Osteoblast (primary cell): ENCODE data around the gene CRIP2. TPM values are rescaled to one million over a fixed set of nuclear protein-coding genes. Genes with fewer than 3 reads are reported as not detected.

Experiments used
- DNase-seq: peaks from one replicate; pipeline ENCODE4 v3.0.0; 2011; ENCODE audit warnings: low spot score, mixed read lengths; ENCODE audit not compliant: insufficient read length; ENCODE audit errors: missing footprints
- H2AFZ ChIP-seq: 2 replicates; pipeline ENCODE4 v1.6.0; 2011; ENCODE audit warnings: mild to moderate bottlenecking, low read length
- H3K27ac ChIP-seq: 2 replicates; pipeline ENCODE4 v1.5.1; 2011; ENCODE audit warnings: mild to moderate bottlenecking, low read depth, low read length, moderate library complexity
- H3K27me3 ChIP-seq: 2 replicates; pipeline ENCODE4 v1.6.0; 2012; ENCODE audit warnings: mild to moderate bottlenecking, control low read depth, inconsistent platforms, low read length, moderate library complexity; ENCODE audit not compliant: insufficient read depth
- H3K36me3 ChIP-seq: 2 replicates; pipeline ENCODE4 v1.5.1; 2011; ENCODE audit warnings: mild to moderate bottlenecking, low read length, control low read depth, moderate library complexity; ENCODE audit not compliant: insufficient read depth
- H3K4me1 ChIP-seq: 2 replicates; pipeline ENCODE4 v1.5.1; 2011; ENCODE audit warnings: mild to moderate bottlenecking, low read length, control low read depth, moderate library complexity; ENCODE audit not compliant: insufficient read depth
- H3K4me2 ChIP-seq: 2 replicates; pipeline ENCODE4 v1.6.0; 2011; ENCODE audit warnings: mild to moderate bottlenecking, low read length; ENCODE audit not compliant: insufficient read depth
- H3K4me3 ChIP-seq: fragments of 200-600 bp; sonication (generic); 3 replicates; pipeline ENCODE4 v1.5.1; 2012; ENCODE audit warnings: mild to moderate bottlenecking, low read length, inconsistent platforms; ENCODE audit not compliant: insufficient read depth
- H3K79me2 ChIP-seq: 2 replicates; pipeline ENCODE4 v1.6.0; 2012; ENCODE audit warnings: mild to moderate bottlenecking, low read length, control low read depth, inconsistent platforms; ENCODE audit not compliant: insufficient read depth
- H3K9me3 ChIP-seq: 2 replicates; pipeline ENCODE4 v1.5.1; 2011; ENCODE audit warnings: low read depth, low read length, control low read depth
- H4K20me1 ChIP-seq: 2 replicates; pipeline ENCODE4 v1.6.0; 2012; ENCODE audit warnings: mild to moderate bottlenecking, low read length, control low read depth; ENCODE audit not compliant: insufficient read depth
- total RNA-seq: library from RNA; depleted of rRNA; stranded (reverse); fragments of >200 nt; gene quantifications from 2 replicates; pipeline ENCODE4 v1.2.3, GENCODE V29; 2012
- TF ChIP-seq, protein P1 (sequence below): IDR thresholded peaks from 2 replicates; pipeline ENCODE4 v1.5.1; 2011; ENCODE audit warnings: mild to moderate bottlenecking, low read depth, low read length, moderate library complexity; ENCODE audit errors: extremely low read depth

The CRIP2 gene
- total RNA-seq, 1 donor = 43.8 TPM

DNA sequence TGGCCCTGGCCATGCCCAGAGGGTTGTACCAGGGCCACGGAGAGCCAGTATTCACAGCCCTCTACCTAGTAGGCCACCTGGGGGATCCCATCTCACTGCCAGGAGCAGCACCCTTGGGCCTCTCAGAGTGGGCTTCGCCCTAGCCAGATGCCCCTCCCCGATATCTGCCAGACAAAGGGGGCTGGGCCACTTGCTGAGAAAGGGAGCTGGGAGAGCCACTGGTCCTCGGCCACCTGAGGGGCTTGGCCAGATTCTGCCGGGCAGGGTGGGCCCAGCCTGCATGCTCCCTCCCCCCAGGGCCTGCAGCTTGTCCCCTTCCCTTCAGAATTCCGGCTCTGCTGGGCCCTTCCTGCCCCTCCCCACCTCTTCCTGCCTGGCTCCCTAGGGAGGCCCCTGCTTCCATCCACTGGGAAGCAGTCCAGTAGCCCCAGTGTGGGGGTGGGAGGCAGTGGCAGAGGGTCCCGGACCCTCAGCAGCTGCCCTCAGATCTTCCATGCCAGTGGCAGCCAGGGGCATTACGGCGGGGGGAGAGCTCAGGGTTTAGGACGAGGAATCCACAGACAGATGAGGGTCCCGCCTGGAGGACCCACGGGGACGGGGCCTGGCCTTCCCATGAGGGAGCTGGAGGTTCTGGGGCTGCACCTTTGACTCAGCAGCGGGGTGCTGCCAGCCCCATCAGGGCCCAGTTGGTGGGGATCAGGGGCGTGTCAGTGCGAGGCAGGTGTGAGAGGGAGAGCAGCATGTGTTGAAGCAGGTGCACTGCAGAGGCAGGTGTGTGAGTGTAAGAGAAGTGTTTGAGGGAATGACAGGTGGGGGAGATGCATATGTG lies 2.4 kb downstream of the CRIP2 start:
- TF ChIP-seq, protein P1, sequence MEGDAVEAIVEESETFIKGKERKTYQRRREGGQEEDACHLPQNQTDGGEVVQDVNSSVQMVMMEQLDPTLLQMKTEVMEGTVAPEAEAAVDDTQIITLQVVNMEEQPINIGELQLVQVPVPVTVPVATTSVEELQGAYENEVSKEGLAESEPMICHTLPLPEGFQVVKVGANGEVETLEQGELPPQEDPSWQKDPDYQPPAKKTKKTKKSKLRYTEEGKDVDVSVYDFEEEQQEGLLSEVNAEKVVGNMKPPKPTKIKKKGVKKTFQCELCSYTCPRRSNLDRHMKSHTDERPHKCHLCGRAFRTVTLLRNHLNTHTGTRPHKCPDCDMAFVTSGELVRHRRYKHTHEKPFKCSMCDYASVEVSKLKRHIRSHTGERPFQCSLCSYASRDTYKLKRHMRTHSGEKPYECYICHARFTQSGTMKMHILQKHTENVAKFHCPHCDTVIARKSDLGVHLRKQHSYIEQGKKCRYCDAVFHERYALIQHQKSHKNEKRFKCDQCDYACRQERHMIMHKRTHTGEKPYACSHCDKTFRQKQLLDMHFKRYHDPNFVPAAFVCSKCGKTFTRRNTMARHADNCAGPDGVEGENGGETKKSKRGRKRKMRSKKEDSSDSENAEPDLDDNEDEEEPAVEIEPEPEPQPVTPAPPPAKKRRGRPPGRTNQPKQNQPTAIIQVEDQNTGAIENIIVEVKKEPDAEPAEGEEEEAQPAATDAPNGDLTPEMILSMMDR = no peak
- peak overlapping the region; percentile 76 for H3K4me3 ChIP-seq
- H3K36me3 ChIP-seq = no peaks in the 10 kb centered on the region
- H2AFZ ChIP-seq = no peak overlapping the region
- peak overlapping the region; percentile 61 for H3K27ac ChIP-seq
- peaks cover 4% of the 10 kb centered on the region for H3K79me2 ChIP-seq
- peaks cover 11% of the 10 kb centered on the region for H4K20me1 ChIP-seq
- H3K27me3 ChIP-seq = no peaks in the 10 kb centered on the region
- H3K9me3 ChIP-seq = no peaks in the 10 kb centered on the region
- H3K4me2 ChIP-seq = peak overlapping the region; percentile 82
- DNase-seq = no peak
- H3K4me1 ChIP-seq = peaks cover 37% of the 10 kb centered on the region

DNA sequence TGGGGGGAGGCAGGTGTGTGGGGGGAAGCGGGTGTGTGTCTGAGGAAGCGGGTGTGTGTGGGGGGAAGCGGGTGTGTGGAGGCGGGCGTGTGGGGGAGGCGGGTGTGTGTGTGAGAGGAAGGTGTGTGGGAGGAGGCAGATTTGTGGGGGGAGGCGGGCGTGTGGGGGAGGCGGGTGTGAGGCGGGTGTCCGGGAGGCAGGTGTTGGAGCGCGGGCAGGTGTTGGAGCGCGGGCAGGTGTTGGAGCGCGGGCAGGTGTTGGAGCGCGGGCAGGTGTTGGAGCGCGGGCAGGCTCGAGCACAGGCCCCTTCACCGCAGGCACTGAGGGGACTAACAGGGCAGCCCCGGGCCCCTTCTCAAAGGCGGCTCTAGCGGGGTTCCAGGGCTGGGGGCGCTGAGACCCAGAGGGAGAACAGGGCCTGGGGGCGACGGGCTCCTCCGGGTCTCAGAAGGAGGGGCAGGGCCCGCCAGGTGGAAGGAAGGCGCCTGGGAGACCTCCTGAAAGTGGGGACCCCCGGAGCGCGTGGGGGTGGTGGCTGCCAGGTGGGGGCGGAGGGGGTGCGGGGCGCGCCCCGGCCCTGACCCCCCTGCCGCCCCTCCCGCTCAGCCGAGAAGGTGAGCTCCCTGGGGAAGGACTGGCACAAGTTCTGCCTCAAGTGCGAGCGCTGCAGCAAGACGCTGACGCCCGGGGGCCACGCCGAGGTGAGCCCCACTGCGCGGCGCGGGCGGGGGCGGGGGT lies 3.2 kb downstream of the CRIP2 start:
- Histone ChIP-seq H3K36me3 (no peaks in the 10 kb centered on the region), H3K4me2 (no peak overlapping the region), H3K27me3 (no peaks in the 10 kb centered on the region), H4K20me1 (peaks cover 8% of the 10 kb centered on the region), H3K27ac (no peak overlapping the region), H3K4me1 (peaks cover 42% of the 10 kb centered on the region), H3K4me3 (no peak overlapping the region), H2AFZ (no peak overlapping the region), H3K9me3 (no peaks in the 10 kb centered on the region), H3K79me2 (peaks cover 4% of the 10 kb centered on the region)
- TF ChIP-seq, protein P1 = no peak
- no peak for DNase-seq

DNA sequence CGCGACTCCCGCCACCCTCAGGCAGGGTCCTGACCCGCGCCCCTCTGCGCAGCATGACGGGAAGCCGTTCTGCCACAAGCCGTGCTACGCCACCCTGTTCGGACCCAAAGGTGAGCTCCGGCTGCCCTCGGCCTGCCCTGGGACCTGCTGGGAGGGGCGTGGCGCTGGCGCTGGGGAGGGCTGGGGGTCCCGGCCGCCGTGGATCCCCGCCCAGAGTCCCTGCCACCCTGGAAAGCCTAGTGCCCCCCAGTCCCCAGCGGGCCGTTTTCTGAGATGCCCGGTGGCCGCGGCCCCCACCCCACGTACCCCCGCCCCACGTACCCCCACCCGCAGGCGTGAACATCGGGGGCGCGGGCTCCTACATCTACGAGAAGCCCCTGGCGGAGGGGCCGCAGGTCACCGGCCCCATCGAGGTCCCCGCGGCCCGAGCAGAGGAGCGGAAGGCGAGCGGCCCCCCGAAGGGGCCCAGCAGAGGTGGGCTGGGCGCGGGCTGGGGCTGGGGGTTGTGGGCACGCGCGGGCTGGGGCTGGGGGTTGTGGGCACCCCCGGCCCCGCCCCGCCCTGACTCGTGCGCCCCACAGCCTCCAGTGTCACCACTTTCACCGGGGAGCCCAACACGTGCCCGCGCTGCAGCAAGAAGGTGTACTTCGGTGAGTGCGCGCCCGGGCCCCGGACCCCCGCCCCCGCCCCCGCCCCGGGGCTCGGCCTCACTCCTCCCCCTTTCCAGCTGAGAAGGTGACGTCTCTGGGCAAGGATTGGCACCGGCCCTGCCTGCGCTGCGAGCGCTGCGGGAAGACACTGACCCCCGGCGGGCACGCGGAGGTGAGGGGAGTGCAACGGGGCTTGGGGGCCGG lies 4.0 kb downstream of the CRIP2 start:
- Histone ChIP-seq H3K79me2 (peaks cover 4% of the 10 kb centered on the region), H3K36me3 (no peaks in the 10 kb centered on the region), H3K27ac (no peak overlapping the region), H4K20me1 (peaks cover 4% of the 10 kb centered on the region), H3K9me3 (no peaks in the 10 kb centered on the region), H3K27me3 (no peaks in the 10 kb centered on the region), H3K4me2 (no peak overlapping the region), H2AFZ (no peak overlapping the region), H3K4me1 (peaks cover 41% of the 10 kb centered on the region), H3K4me3 (no peak overlapping the region)
- TF ChIP-seq, protein P1 = no peak
- no peak for DNase-seq
